ENCODE measurements around the gene CDON. TPM values are rescaled to one million over a fixed set of nuclear protein-coding genes. Genes with fewer than 3 reads are reported as not detected.

The CDON gene, protein sequence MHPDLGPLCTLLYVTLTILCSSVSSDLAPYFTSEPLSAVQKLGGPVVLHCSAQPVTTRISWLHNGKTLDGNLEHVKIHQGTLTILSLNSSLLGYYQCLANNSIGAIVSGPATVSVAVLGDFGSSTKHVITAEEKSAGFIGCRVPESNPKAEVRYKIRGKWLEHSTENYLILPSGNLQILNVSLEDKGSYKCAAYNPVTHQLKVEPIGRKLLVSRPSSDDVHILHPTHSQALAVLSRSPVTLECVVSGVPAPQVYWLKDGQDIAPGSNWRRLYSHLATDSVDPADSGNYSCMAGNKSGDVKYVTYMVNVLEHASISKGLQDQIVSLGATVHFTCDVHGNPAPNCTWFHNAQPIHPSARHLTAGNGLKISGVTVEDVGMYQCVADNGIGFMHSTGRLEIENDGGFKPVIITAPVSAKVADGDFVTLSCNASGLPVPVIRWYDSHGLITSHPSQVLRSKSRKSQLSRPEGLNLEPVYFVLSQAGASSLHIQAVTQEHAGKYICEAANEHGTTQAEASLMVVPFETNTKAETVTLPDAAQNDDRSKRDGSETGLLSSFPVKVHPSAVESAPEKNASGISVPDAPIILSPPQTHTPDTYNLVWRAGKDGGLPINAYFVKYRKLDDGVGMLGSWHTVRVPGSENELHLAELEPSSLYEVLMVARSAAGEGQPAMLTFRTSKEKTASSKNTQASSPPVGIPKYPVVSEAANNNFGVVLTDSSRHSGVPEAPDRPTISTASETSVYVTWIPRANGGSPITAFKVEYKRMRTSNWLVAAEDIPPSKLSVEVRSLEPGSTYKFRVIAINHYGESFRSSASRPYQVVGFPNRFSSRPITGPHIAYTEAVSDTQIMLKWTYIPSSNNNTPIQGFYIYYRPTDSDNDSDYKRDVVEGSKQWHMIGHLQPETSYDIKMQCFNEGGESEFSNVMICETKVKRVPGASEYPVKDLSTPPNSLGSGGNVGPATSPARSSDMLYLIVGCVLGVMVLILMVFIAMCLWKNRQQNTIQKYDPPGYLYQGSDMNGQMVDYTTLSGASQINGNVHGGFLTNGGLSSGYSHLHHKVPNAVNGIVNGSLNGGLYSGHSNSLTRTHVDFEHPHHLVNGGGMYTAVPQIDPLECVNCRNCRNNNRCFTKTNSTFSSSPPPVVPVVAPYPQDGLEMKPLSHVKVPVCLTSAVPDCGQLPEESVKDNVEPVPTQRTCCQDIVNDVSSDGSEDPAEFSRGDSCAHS (N-terminal part only)
- total RNA-seq (10 to 100 TPM in 1 of 6 donors, 1 to 10 TPM in 5; 2.0 to 10.7 (median 4.5) TPM), polyA plus RNA-seq (1 to 10 TPM in 1 of 2 donors, under 1 TPM in 1; 0.80 to 1.3 TPM)

DNA sequence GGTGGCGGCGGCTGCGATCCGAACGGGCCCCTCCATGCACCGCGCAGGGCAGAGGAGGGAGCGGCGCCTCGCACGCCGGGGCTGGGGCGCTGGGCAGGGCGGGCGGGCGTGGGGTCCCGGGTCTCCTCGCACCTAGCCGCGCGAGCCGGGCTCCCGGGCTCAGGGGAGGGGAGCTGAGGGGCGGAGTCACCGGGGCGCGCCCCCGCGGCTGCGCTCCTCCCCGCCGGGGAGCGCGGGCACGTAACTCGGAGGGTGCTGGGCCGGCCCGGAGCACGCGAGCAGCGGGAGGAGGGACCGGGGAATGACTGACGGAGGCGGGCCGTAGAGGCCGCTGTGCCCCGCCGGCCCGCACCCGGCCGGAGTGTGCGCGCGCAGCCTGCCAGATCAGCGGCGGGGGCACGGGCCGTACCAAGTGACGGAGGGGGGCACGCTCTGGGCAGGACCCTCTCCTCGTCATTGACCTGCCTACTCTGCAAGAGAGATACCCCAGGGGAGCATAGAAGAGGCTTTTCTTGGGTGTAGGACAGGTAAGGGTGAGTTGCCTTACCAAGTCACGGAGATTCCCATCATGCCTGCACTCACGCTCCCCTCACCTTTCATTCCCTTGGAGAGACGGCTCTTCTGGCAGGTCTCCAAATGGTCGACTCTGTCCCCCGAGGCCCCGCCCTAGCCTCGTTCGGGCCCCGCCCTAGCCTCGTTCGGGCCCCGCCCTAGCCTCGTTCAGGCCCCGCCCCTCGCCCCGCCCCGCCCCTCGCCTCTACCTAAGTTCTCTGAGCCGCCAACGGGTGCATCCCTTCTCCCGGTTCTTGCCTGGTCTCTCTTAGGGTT lies at the start of gene CDON:
TSS of gene CDON (minus strand) at position 188 of the 828 bp plus-strand sequence. CDS start 39,390 bp downstream, outside the sequence.
- peak; percentile 93 to 98 (median 94) for DNase-seq
- Histone ChIP-seq H3K4me1 (no peaks in the 10 kb centered on the region), H3K4me3 (peak within 1 kb of the TSS; percentile 45 to 68 (median 62)), H3K27ac (peak within 1 kb of the TSS; percentile 66 to 76 (median 75)), H3K36me3 (no peaks in the 10 kb centered on the region), H3K9me3 (no peaks in the 10 kb centered on the region), H3K27me3 (no peaks in the 10 kb centered on the region)
- WGBS, 2 donors, result 0% methylated on average over 66 to 82 of the region's 82 CpGs
- intact Hi-C loops (cut with DNase I), result no loop called here
- TF ChIP-seq, protein P1, sequence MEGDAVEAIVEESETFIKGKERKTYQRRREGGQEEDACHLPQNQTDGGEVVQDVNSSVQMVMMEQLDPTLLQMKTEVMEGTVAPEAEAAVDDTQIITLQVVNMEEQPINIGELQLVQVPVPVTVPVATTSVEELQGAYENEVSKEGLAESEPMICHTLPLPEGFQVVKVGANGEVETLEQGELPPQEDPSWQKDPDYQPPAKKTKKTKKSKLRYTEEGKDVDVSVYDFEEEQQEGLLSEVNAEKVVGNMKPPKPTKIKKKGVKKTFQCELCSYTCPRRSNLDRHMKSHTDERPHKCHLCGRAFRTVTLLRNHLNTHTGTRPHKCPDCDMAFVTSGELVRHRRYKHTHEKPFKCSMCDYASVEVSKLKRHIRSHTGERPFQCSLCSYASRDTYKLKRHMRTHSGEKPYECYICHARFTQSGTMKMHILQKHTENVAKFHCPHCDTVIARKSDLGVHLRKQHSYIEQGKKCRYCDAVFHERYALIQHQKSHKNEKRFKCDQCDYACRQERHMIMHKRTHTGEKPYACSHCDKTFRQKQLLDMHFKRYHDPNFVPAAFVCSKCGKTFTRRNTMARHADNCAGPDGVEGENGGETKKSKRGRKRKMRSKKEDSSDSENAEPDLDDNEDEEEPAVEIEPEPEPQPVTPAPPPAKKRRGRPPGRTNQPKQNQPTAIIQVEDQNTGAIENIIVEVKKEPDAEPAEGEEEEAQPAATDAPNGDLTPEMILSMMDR (IDR thresholded peaks at IDR 0.05), result no peak
- no peak for FAIRE-seq
- peak; percentile 94 to 98 (median 96) for ATAC-seq

DNA sequence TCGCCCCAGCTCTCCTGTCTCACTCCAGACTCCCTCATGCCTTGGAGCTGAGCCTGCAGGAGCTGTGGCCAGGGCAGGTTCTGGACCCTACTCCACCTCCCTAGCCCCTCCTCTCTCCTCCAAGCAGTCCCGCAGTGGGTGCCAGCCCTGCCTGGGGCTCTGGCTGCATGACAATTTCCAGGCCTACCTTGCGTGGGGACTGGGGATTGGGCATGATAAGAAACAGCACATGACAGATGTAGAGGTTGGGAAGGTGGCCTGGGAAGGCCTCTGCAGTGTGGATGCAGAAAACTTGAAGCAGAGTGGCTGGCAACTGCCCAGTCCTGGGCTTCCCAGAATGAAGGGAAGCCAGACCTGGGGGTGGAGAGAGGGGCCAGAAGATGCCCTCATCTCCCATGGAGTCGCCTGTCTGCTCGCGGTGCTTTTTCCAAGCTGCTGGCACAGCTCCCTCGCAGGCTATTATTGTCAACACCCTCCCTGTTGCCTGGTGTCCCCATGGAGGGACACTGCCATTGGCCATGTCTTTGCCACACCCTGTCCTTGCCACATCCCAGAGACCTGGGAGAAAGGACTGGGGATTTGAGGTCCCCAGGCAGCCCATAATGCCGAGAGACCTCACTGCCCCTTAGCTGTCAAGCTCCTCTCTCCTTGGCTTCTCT lies 48.9 kb upstream of the CDON start:
- ATAC-seq, result no peak
- H3K36me3 ChIP-seq, result no peaks in the 10 kb centered on the region
- peak in 1 of 6 donors; percentile 14 for DNase-seq
- 84 to 85% methylated on average over 8 of the region's 8 CpGs for WGBS, 2 donors
- TF ChIP-seq, protein P1 (IDR thresholded peaks at IDR 0.05), result no peak
- intact Hi-C loops (cut with DNase I), result no loop called here
- no peaks in the 10 kb centered on the region for H3K9me3 ChIP-seq
- H3K27ac ChIP-seq, result no peak overlapping the region
- H3K27me3 ChIP-seq, result no peaks in the 10 kb centered on the region
- FAIRE-seq, result no peak
- H3K4me3 ChIP-seq, result no peak overlapping the region
- peaks cover 25 to 30% (median 27%) of the 10 kb centered on the region in 3 donors for H3K4me1 ChIP-seq

DNA sequence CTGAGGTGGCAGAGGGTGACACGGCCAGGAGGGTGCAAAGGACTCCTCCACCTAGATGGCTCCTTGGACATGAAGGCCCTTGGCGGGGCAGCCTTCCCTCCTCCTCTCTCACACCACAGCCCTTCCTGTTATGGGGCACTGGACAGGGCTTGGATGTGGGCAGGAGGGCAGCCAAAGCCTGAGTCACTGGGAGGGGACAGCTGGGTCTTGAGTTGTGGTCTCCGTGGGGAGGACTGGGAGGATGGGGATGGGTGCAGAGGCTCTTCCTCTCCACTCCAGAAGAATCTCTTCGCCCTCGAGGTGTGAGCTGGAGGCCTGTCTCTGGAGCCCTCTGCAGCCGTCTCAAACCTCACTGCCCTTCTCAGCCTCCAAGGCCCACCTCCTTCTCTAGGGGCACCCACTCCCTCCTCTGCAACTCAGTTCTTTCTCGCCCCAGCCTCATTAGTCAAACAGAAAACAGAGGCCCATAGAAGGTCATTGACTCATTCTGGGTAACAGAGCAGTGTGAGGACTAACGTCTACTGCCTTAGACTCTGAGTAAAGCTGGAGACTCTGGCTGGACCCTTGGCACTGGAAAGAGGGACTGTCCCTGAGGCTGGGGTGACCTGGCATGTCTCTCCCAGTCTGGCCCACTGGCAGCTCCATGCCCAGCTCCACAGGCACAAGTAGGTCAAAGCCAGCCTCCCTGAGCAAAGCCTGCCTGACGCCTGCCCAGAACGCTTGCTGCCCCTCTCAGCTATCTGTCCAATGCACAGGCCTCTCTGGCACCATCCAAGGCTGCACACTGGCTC lies 47.5 kb upstream of the CDON start:
- peaks cover 13 to 15% (median 15%) of the 10 kb centered on the region in 3 donors for H3K4me1 ChIP-seq
- DNase-seq, result no peak
- no peaks in the 10 kb centered on the region for H3K9me3 ChIP-seq
- TF ChIP-seq, protein P1 (IDR thresholded peaks at IDR 0.05), result no peak
- no peaks in the 10 kb centered on the region for H3K36me3 ChIP-seq
- no peak overlapping the region for H3K4me3 ChIP-seq
- 80 to 85% methylated on average over 10 of the region's 10 CpGs for WGBS, 2 donors
- no peak for ATAC-seq
- intact Hi-C loops (cut with DNase I), result no loop called here
- H3K27me3 ChIP-seq, result no peaks in the 10 kb centered on the region
- no peak for FAIRE-seq
- H3K27ac ChIP-seq, result no peak overlapping the region
